HepG2 (cell line): Measurements from ENCODE around the gene NPB. TPM values are rescaled to one million over a fixed set of nuclear protein-coding genes. Genes with fewer than 3 reads are reported as not detected.
A peak's percentile ranks its signal among the peaks of the same experiment; 100 is the strongest.

ENCODE experiments used
- CBX2 ChIP-seq, 2 experiments: fragments of 200-600 bp in 1 of 2; sonication (generic); formaldehyde crosslinking in 1 of 2; IDR thresholded peaks; 2 replicates each; pipeline versions ENCODE4 v1.7.0 to v1.8.1; 2018 to 2022; ENCODE audit warnings: low read depth in 2 of 2, low read length in 1 of 2, mild to moderate bottlenecking in 1 of 2, missing genetic modification reagents in 1 of 2
- FLYWCH1 ChIP-seq: sonication (generic); formaldehyde crosslinking; IDR thresholded peaks from 2 replicates; pipeline ENCODE4 v1.8.1; 2023; ENCODE audit warnings: mild to moderate bottlenecking, missing genetic modification reagents
- JUNB ChIP-seq: sonication (generic); formaldehyde crosslinking; IDR thresholded peaks from 2 replicates; pipeline ENCODE4 v1.8.0; 2022; ENCODE audit warnings: missing genetic modification reagents, mild to moderate bottlenecking, borderline replicate concordance
- MXD4 ChIP-seq: IDR thresholded peaks from 2 replicates; pipeline ENCODE4 v1.6.1; 2016; ENCODE audit warnings: mild to moderate bottlenecking, missing biosample characterization, missing genetic modification reagents
- NFIC ChIP-seq: IDR thresholded peaks from 2 replicates; pipeline ENCODE4 v1.6.1; 2012; ENCODE audit warnings: mild to moderate bottlenecking, low read length, inconsistent platforms
- NR2F2 ChIP-seq: IDR thresholded peaks from 2 replicates; pipeline ENCODE4 v1.6.1; 2012; ENCODE audit warnings: low read depth, inconsistent platforms, borderline replicate concordance
- PHF21A ChIP-seq: sonication (generic); formaldehyde crosslinking; IDR thresholded peaks from 2 replicates; pipeline ENCODE4 v1.5.0; 2020; ENCODE audit warnings: mild to moderate bottlenecking, missing genetic modification reagents
- POLR2AphosphoS5 ChIP-seq: IDR thresholded peaks from 2 replicates; pipeline ENCODE4 v1.6.1; 2012; ENCODE audit warnings: low read depth, low read length
- RBFOX2 ChIP-seq: fragments of 200-400 bp; formaldehyde crosslinking; IDR thresholded peaks from 2 replicates; pipeline ENCODE4 v1.6.1; 2017; ENCODE audit warnings: low read depth, mild to moderate bottlenecking, low read length
- SMAD3 ChIP-seq: sonication (generic); formaldehyde crosslinking; IDR thresholded peaks from 2 replicates; pipeline ENCODE4 v1.4.0; 2020; ENCODE audit warnings: missing genetic modification reagents
- SNAI1 ChIP-seq: sonication (generic); formaldehyde crosslinking; IDR thresholded peaks from 2 replicates; pipeline ENCODE4 v1.5.0; 2020; ENCODE audit warnings: mild to moderate bottlenecking, missing genetic modification reagents, borderline replicate concordance
- ZBTB21 ChIP-seq: sonication (generic); formaldehyde crosslinking; IDR thresholded peaks from 2 replicates; pipeline ENCODE4 v1.4.0; 2020; ENCODE audit warnings: missing genetic modification reagents
- ZBTB8A ChIP-seq: sonication (generic); formaldehyde crosslinking; IDR thresholded peaks from 2 replicates; pipeline ENCODE4 v1.4.0; 2020; ENCODE audit warnings: mild to moderate bottlenecking, low read depth, missing genetic modification reagents, borderline replicate concordance
- ZC3H13 ChIP-seq: sonication (generic); formaldehyde crosslinking; IDR thresholded peaks from 2 replicates; pipeline ENCODE4 v1.8.1; 2023; ENCODE audit warnings: mild to moderate bottlenecking, missing genetic modification reagents, moderate library complexity
- ZFP90 ChIP-seq: sonication (generic); formaldehyde crosslinking; IDR thresholded peaks from 2 replicates; pipeline ENCODE4 v1.8.0; 2022; ENCODE audit warnings: missing genetic modification reagents, mild to moderate bottlenecking, inconsistent platforms, borderline replicate concordance
- ZFP91 ChIP-seq: sonication (generic); formaldehyde crosslinking; IDR thresholded peaks from 2 replicates; pipeline ENCODE4 v1.9.0; 2022; ENCODE audit warnings: missing genetic modification reagents, mild to moderate bottlenecking, borderline replicate concordance
- ZNF354B ChIP-seq: sonication (generic); formaldehyde crosslinking; IDR thresholded peaks from 2 replicates; pipeline ENCODE4 v1.8.0; 2022; ENCODE audit warnings: mild to moderate bottlenecking, missing genetic modification reagents
- ZNF512 ChIP-seq: sonication (generic); formaldehyde crosslinking; IDR thresholded peaks from 2 replicates; pipeline ENCODE4 v1.4.0; 2020; ENCODE audit warnings: mild to moderate bottlenecking, missing genetic modification reagents
- ZNF660 ChIP-seq: sonication (generic); formaldehyde crosslinking; IDR thresholded peaks from 2 replicates; pipeline ENCODE4 v1.5.1; 2020; ENCODE audit warnings: mild to moderate bottlenecking, low read depth, missing genetic modification reagents, borderline replicate concordance
- ZSCAN12 ChIP-seq: sonication (generic); formaldehyde crosslinking; IDR thresholded peaks from 2 replicates; pipeline ENCODE4 v1.9.0; 2021; ENCODE audit warnings: mild to moderate bottlenecking, missing genetic modification reagents
- polyA plus RNA-seq, 8 experiments: library from polyadenylated mRNA; depleted of rRNA in 3 of 8; stranded (reverse) in 7 of 8; unstranded in 1 of 8; fragments of >200 nt; fragmentation: Illumina TruSeq in 4 of 8; extraction: Trizol in 4 of 8; gene quantifications; 2 replicates each; pipeline versions ENCODE4 v1.2.1 to v1.2.3, GENCODE V29; 2011 to 2016; ENCODE audit warnings: low read depth in 4 of 8, missing spikeins in 1 of 8, mixed read lengths in 1 of 8; ENCODE audit not compliant: insufficient read depth in 1 of 8
- total RNA-seq, 5 experiments: library from RNA; depleted of rRNA; stranded (reverse); fragments of >200 nt; fragmentation: Illumina TruSeq; extraction: Trizol; gene quantifications; 2 replicates each; pipeline ENCODE4 v1.2.3, GENCODE V29; 2016; ENCODE audit warnings: low read depth in 1 of 5
- TF ChIP-seq, protein P1 (sequence below): sonication (generic); formaldehyde crosslinking; IDR thresholded peaks from 2 replicates; pipeline ENCODE4 v1.4.0; 2020; ENCODE audit warnings: missing genetic modification reagents, mild to moderate bottlenecking, borderline replicate concordance
- TF ChIP-seq, protein P2 (sequence below): sonication (generic); formaldehyde crosslinking; IDR thresholded peaks from 2 replicates; pipeline ENCODE4 v1.4.0; 2020; ENCODE audit warnings: missing genetic modification reagents, mild to moderate bottlenecking, borderline replicate concordance

The NPB gene
- total and polyA plus RNA-seq, 2 of the 13 experiments (the other 11 are each of a cell fraction or from before 2014, with no cell fraction given), result 0.11 to 0.93 TPM

- TF ChIP-seq JUNB, result no peak
- TF ChIP-seq POLR2AphosphoS5, result peak; percentile 55
- no peak for TF ChIP-seq ZBTB8A (CRISPR knock-in tag)
- no peak for TF ChIP-seq ZNF660
- TF ChIP-seq ZNF512 (CRISPR knock-in tag), result no peak
- TF ChIP-seq NR2F2, result no peak
- TF ChIP-seq PHF21A (CRISPR knock-in tag), result no peak
- TF ChIP-seq MXD4 (CRISPR knock-in tag), result no peak
- TF ChIP-seq CBX2 (IDR thresholded peaks at IDR 0.05; ENCODE audit: low read depth, low read length), result no peak
- 0 out of 2 replicates have a peak, but pooled peaks have one; percentile 46 for TF ChIP-seq CBX2 (CRISPR knock-in tag; IDR thresholded peaks at IDR 0.05; ENCODE audit: low read depth)
- TF ChIP-seq SNAI1 (CRISPR knock-in tag), result no peak
- TF ChIP-seq NFIC, result no peak
- no peak for TF ChIP-seq FLYWCH1 (CRISPR knock-in tag)
- TF ChIP-seq ZNF354B (CRISPR knock-in tag), result no peak
- TF ChIP-seq ZC3H13 (CRISPR knock-in tag), result peak; percentile 96
- TF ChIP-seq ZFP90 (CRISPR knock-in tag), result peak; percentile 76; the same call in 1 of the 2 replicates
- TF ChIP-seq ZBTB21 (CRISPR knock-in tag), result no peak
- no peak for TF ChIP-seq ZSCAN12 (CRISPR knock-in tag)
- peak; percentile 74; the same call in 1 of the 2 replicates for TF ChIP-seq ZFP91
- TF ChIP-seq, protein P1, sequence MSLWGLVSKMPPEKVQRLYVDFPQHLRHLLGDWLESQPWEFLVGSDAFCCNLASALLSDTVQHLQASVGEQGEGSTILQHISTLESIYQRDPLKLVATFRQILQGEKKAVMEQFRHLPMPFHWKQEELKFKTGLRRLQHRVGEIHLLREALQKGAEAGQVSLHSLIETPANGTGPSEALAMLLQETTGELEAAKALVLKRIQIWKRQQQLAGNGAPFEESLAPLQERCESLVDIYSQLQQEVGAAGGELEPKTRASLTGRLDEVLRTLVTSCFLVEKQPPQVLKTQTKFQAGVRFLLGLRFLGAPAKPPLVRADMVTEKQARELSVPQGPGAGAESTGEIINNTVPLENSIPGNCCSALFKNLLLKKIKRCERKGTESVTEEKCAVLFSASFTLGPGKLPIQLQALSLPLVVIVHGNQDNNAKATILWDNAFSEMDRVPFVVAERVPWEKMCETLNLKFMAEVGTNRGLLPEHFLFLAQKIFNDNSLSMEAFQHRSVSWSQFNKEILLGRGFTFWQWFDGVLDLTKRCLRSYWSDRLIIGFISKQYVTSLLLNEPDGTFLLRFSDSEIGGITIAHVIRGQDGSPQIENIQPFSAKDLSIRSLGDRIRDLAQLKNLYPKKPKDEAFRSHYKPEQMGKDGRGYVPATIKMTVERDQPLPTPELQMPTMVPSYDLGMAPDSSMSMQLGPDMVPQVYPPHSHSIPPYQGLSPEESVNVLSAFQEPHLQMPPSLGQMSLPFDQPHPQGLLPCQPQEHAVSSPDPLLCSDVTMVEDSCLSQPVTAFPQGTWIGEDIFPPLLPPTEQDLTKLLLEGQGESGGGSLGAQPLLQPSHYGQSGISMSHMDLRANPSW, result no peak
- TF ChIP-seq, protein P2, sequence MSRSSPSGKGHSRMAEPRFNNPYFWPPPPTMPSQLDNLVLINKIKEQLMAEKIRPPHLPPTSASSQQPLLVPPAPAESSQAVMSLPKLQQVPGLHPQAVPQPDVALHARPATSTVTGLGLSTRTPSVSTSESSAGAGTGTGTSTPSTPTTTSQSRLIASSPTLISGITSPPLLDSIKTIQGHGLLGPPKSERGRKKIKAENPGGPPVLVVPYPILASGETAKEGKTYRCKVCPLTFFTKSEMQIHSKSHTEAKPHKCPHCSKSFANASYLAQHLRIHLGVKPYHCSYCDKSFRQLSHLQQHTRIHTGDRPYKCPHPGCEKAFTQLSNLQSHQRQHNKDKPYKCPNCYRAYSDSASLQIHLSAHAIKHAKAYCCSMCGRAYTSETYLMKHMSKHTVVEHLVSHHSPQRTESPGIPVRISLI (CRISPR knock-in tag), result no peak
- no peak; the same call in 1 of the 2 replicates for TF ChIP-seq SMAD3 (CRISPR knock-in tag)
- peak; percentile 84 for TF ChIP-seq RBFOX2
Observed at GRCh38 chr17:81902653-81903414, 796 bp downstream of the NPB start (continued).
